ENCODE data around the gene RFC4.
"Not testable (repeated sequence)": the region's sequence is repeated elsewhere in the genome, so short reads cannot be mapped to it uniquely, and the experiment has no call there.

Gene RFC4, protein sequence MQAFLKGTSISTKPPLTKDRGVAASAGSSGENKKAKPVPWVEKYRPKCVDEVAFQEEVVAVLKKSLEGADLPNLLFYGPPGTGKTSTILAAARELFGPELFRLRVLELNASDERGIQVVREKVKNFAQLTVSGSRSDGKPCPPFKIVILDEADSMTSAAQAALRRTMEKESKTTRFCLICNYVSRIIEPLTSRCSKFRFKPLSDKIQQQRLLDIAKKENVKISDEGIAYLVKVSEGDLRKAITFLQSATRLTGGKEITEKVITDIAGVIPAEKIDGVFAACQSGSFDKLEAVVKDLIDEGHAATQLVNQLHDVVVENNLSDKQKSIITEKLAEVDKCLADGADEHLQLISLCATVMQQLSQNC

DNA sequence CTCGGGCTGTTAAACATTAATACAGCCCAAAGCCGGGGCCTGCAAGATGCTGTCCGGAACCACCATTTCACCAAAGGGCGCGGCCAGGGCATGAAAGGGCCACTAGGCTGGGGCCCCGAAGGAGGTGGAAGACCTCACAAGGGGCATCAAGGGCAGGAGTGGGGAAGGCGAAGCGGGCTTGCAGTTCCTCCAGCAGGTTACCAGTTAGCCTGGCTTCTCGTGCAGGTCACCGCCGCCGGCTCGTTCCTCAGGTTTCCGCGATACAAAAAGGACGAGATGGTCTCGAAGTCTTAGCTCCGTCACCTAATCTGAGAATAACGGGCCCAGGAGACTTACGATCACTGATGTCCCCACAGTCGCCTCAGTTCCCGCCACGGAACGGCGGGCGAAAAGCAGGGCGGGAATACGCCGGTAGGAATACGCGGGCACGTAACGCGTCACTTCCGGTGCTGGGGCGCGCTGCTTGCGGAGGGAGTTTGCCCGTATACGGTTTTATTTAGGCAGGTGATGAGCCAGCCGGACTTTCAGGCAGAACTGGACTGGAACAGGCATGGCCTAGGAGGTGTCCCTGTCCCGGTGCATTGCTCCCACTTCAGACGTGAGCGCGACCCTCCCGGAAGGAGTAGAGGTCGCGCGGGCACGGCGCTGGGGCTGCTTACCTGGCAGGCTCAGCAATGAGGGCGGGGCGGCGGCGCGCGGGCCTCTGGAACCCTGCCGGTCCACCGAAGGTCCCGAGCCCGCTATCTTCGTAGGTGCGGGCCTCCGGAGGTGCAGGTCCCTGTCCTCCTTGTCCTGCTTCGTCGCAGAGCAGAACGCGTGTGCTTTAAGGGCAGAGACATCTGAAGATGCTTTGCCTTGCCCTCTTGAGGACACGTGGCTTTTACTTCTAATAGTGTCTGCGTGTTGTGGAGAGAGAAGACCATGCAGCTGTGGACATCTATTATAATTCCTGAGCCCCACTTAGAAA lies at the start of gene RFC4:
Gene RFC4, minus strand, starts transcription at position 394 of the 967 bp plus-strand sequence. CDS start 1,769 bp downstream, outside the sequence.
- DNase-seq, result peak; percentile 77

DNA sequence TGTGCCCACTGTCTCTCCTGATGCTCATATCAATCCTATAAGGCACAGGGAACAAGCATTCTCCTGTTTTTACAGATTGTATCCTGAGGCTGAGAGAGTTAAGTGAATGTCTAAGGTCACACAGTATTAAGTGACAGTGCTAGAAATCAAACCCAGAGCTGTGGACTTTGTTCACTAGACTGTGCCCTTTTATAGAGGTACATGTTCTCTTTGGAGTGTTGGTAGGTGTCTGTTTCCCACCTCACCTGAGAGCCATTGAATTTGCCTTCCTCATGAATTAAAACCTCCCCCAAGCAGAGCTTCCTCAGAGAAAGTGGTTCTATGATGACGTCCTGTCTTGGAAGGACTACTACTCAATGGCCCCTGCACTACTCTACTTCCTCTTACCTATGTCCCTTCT lies 48.7 kb upstream of the RFC4 start:
- no peak for DNase-seq

DNA sequence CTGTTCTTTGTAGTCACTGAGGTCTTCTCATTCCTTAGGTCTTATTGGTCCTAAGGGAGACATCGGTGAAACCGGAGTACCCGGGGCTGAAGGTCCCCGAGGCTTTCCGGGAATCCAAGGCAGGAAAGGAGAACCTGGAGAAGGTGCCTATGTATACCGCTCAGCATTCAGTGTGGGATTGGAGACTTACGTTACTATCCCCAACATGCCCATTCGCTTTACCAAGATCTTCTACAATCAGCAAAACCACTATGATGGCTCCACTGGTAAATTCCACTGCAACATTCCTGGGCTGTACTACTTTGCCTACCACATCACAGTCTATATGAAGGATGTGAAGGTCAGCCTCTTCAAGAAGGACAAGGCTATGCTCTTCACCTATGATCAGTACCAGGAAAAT lies 47.9 kb upstream of the RFC4 start:
- no peak for DNase-seq

DNA sequence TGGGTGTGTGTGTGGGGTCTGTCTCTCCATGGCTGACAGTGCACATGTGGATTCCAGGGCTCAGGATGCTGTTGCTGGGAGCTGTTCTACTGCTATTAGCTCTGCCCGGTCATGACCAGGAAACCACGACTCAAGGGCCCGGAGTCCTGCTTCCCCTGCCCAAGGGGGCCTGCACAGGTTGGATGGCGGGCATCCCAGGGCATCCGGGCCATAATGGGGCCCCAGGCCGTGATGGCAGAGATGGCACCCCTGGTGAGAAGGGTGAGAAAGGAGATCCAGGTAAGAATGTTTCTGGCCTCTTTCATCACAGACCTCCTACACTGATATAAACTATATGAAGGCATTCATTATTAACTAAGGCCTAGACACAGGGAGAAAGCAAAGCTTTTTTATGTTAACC lies 46.7 kb upstream of the RFC4 start:
- no peak for DNase-seq

- not testable (repeated sequence) for DNase-seq
Measured at GRCh38 chr3:186851835-186852234, 45.6 kb upstream of the RFC4 start.

DNA sequence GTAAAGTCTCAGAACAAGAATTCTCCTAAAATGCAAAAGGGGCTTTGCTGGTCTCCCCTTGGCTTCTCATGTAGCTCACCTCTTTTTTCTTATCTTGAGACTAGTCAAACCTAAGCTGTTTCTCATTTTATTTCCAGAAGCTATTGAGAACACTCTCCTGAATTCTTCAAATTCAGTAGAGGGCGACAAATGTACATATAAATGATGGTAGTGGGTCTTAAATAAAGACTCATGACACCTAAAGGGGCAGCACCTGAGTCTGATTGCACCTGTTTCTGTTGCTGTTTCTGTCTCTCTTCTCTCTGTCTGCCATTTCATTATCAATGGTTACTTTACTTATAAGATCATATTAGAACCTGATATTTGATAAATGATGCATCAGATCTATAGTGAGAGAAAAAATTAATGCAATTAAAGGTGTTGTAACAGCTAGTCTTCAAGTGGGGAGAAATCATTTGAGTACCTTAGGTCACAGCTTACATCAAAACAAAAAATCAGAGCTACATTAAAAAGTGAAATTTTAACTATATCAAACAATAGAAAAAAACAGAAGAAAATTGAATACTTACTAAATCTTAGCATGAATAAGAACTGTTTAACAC lies 43.2 kb upstream of the RFC4 start:
- DNase-seq, result no peak

DNA sequence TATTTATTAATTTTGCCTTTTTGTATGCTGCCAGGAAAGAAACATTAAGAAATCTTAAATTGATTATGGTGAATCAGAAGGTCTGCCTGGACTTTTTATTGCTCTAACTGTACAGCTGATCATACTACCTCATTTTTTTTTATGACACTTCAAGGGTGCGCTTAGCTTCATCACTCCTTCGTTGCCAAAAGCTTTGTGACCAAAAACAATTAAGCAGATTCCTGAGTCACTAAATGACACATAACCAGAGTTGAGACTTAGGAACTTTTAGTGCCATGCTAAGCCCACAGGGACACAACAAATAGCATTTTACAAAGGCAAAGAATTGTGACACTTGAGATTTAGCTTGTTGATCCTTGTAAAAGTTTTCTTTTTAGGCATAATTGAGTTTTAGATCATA lies 41.2 kb upstream of the RFC4 start:
- no peak for DNase-seq

DNA sequence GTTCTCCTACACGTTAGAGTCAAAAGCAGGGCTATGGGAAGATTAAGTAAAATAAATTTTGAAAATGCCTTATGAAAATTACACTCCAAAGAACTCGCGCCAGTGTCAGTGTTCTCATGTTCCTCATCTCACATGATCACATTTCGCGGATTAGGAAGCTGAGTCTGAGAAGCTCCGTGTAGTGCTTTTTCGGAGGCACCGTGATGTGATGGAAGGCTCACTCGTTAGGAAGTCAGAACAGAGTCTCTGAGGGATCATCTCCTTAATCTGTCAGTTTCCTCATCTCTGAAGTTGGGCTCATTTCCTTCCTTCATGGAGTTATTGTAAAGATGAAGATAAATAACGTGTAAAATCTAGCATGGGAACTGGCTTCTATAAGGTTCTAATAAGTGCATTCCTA lies 39.5 kb upstream of the RFC4 start:
- no peak for DNase-seq

DNA sequence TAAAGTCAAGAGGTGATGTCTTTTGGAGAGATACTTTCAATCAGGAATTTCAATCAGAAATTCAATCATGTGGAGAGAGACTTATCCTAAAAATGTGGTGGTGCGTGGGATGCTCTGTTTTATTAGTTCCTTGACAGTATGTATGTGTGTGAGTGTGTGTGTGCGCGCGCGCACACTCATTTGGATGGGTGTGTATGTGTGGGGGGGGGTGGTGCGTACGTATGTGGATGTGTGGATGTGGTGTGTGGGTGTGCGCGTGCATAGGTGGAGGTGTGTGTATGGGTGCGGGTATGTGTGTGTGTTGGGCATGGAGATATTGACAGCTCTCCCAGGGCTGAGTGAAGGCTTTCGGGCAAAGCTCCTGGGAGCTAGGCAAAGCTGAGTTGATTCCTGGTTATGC lies 38.6 kb upstream of the RFC4 start:
- DNase-seq, result no peak

GRCh38 chr3:186843039-186843432 lies 36.8 kb upstream of the RFC4 start:
- no peak for DNase-seq

DNA sequence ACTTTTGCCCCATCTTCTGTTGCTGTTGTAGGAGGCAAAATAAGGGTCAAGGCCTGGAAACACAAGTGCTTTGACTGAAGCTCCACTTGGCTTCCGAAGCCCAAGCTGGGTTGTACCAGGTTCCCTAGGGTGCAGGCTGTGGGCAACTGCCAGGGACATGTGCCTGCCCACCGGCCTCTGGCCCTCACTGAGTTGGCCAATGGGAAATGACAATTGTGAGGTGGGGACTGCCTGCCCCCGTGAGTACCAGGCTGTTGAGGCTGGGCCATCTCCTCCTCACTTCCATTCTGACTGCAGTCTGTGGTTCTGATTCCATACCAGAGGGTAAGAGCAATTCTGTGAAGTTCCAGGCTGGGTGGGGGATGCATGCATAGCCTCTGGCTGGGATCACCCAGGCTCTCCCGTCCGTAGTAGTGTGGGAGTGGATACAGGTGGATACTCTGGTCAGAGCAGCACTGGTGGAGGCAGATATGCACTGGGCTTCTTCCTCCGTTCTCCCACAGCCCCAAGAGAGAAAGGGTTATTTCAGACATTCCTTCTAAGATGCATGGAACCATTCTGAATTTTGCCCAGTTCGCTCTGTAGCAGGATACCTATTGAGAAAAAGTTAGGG lies 36.2 kb upstream of the RFC4 start, which contains the start of gene ADIPOQ:
Gene ADIPOQ, plus strand, starts transcription at position 285 of the 613 bp plus-strand sequence. CDS start 10,349 bp downstream, outside the sequence.
- no peak for DNase-seq

- no peak for DNase-seq
Measured at GRCh38 chr3:186841620-186842019, 35.3 kb upstream of the RFC4 start.

DNA sequence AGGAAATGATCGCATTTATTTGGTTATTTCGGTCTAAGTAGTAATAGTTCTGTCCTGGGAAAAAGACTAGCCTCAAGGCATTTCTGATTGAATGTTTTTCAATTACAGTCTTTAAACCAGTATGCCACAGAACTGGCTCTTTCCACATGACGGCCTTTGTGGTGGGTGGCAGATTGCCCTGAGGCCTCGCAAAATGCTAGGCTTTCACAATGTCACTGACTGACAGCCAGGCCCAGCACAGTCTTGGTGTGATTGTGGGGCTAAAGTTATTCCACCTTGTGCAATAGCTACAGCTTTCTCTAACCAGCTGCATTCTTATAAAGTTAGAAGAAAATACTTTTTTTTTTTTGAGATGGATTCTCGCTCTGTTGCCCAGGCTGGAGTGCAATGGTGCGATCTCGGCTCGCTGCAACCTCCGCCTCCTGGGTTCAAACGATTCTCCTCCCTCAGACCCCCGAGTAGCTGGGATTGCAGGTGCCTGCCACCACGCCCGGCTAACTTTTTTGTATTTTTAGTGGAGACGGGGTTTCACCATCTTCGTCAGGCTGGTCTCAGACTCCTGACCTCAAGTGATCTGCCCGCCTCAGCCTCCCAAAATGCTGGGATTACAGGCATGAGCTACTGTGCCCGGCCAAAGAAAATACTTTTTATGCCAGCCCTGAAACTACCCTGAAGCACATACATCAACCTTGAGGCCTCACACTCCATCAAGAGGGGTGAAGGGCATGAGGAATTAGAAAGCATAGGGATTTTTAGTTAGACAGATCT lies 33.8 kb upstream of the RFC4 start:
- no peak for DNase-seq

DNA sequence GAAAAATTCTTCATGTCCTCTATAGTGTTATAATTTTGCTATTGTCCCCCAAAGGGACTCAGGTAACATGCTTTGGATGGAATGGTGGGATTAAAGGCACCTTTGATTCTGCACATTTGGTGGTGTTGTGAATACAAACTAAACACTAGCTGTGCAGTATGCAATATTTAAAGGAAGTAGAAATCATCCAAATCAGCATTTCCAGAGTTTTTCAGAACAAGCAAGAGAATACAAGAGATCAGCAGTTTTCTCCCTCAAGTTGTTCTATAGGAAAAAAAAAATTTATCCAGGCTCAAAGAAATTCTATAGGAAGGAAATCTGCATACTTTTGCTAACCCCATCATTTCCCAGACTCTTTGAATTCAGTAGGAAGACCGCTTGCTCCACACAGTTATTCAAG lies 26.0 kb upstream of the RFC4 start:
- no peak for DNase-seq

- no peak for DNase-seq
Measured at GRCh38 chr3:186831798-186832197, 25.5 kb upstream of the RFC4 start.

GRCh38 chr3:186828340-186828739 lies 22.1 kb upstream of the RFC4 start:
- DNase-seq, result no peak

- DNase-seq, result peak; percentile 79
Measured at GRCh38 chr3:186826976-186827857, 20.9 kb upstream of the RFC4 start.

DNA sequence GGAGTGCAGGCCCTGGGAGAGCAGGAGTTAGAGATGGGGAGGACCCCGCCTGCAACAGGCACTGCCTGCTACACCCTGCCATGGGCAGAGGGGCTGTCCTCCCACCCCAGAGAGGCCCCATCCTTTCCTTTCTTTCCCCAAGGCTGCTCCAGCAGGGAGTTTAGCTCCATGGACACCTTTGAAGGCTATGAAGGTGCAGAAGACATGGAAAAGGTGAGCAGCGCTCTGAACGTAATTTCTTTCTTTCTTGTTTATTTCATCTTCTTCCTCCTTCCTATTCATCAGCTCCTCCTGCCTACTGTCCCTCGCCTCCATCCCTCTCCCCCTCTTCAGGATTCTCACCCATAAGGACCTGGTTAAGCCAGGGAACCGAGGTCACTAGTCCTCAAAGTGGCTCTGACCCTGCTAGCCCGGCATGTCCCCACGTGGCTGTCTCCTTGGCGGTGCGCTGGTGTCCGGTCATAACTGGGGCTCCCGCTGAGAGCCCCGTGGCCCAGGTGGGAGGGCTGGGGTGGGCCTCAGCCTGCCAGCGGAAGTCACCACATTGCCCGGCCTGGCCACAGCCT lies 20.2 kb upstream of the RFC4 start:
- no peak for DNase-seq

DNA sequence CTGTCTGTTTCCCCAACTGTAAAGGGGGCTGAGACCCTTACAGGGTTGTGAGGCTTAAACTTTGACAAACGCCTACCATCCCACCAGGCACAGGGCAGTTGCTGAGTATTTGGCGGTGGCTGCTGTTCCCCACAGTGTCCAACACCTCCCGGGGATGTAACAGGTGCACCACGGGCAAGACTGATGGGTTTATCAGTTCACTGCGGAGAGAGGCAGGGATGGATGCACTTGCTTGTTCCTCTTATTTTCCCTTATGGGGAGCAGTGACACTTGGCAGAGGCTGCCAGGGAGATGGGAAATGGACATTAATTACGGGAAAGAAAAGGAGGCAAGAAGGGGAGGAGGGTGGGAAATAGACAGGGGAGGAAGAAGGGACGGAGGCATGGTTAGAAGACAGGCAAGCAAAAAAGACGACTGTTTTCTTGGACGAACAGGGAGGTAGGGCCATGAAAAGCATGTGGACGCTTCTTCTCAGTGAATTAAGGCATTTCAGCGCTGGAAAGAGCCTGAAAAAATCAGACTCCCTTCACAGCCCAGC lies 19.7 kb upstream of the RFC4 start:
- no peak for DNase-seq

GRCh38 chr3:186825294-186825821 lies 19.1 kb upstream of the RFC4 start:
- DNase-seq, result no peak
